Mammary epithelial cell (primary cell): ENCODE results near the gene XPO6.

Source experiments
- EZH2 ChIP-seq: IDR thresholded peaks from 2 replicates; pipeline ENCODE4 v1.6.1; 2012; ENCODE audit warnings: low read length, inconsistent platforms, borderline replicate concordance
- TF ChIP-seq, protein P1 (sequence below), 2 donors: IDR thresholded peaks in 1 of 2; conservative IDR thresholded peaks in 1 of 2; 2 replicates each; pipeline ENCODE4 v1.5.1; 2011 to 2012; ENCODE audit warnings: inconsistent platforms in 2 of 2, low read length in 2 of 2, mild to moderate bottlenecking in 2 of 2, control low read depth in 1 of 2, low read depth in 1 of 2; ENCODE audit not compliant: insufficient read depth in 1 of 2; ENCODE audit errors: extremely low read depth in 1 of 2

DNA sequence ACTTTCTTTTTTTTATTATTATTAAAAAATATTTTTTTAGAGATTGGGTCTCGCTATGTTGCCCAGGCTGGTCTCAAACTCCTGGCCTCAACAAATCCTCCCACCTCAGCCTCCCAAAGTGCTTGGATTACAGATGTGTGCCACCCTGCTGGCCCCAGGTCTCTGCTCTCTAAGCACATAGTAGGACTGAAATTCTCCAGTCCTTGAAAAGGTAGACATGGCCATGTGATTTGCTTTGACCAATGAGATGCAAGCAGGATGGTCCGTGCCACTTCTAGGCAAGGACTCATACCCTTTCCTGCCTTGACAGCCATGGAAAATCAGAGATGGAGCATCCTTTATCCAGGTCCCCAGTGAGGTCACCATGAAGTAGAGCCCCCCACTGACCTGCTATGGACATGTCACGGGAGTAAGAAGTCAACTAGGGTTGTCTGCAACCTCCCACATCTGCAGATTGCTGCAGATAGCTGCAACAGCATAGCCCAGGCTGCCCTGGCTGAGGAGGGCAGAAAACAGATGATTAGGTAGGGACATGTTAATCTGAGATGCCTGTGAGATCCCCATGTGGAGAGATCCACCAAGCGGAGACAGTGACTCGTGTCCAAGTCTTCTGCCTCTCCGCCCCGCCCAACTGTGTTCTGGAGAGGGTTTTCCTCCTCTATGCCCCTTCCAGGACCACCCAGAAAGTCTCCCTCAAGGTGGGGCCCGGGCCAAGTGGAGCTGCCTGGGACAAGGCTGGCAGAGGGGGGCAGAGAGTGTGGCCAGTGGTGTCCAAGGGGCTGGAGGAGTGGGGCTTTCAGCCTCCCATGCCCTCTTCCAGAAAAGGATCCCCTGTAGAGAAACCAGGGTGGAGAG is 159.3 kb downstream of the XPO6 start:
- TF ChIP-seq, protein P1, sequence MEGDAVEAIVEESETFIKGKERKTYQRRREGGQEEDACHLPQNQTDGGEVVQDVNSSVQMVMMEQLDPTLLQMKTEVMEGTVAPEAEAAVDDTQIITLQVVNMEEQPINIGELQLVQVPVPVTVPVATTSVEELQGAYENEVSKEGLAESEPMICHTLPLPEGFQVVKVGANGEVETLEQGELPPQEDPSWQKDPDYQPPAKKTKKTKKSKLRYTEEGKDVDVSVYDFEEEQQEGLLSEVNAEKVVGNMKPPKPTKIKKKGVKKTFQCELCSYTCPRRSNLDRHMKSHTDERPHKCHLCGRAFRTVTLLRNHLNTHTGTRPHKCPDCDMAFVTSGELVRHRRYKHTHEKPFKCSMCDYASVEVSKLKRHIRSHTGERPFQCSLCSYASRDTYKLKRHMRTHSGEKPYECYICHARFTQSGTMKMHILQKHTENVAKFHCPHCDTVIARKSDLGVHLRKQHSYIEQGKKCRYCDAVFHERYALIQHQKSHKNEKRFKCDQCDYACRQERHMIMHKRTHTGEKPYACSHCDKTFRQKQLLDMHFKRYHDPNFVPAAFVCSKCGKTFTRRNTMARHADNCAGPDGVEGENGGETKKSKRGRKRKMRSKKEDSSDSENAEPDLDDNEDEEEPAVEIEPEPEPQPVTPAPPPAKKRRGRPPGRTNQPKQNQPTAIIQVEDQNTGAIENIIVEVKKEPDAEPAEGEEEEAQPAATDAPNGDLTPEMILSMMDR (conservative IDR thresholded peaks at IDR 0.05 in 1 of 2, IDR thresholded peaks at IDR 0.05 in 1 of 2; ENCODE audit: extremely low read depth in 1 of 2, insufficient read depth in 1 of 2, low read depth in 1 of 2, low read length in 2 of 2): no peak
- no peak for TF ChIP-seq EZH2
